ENCODE measurements around the gene KCNIP2. TPM values are rescaled to one million over a fixed set of nuclear protein-coding genes. Genes with fewer than 3 reads are reported as not detected.

KCNIP2 gene
- total and polyA plus RNA-seq, 2 of the 13 experiments (the other 11 are each of a cell fraction or from before 2014, with no cell fraction given), result 0.42 to 0.70 TPM

GRCh38 chr10:101818119-101818871 lies 25.3 kb downstream of the KCNIP2 start, which contains the start of gene OGA (continued):
- TF ChIP-seq ZNF276 (CRISPR knock-in tag; IDR thresholded peaks at IDR 0.05; ENCODE audit: low read depth) (no peak), ZMYM3 (CRISPR knock-in tag; IDR thresholded peaks at IDR 0.05) (0 out of 2 replicates have a peak, but pooled peaks have one; percentile 6), PAWR (CRISPR knock-in tag; IDR thresholded peaks at IDR 0.05; ENCODE audit: borderline replicate concordance) (no peak), ZNF704 (CRISPR knock-in tag; IDR thresholded peaks at IDR 0.05; ENCODE audit: borderline replicate concordance) (no peak), ZNF776 (CRISPR knock-in tag; IDR thresholded peaks at IDR 0.05) (no peak), ZNF296 (CRISPR knock-in tag; conservative IDR thresholded peaks at IDR 0.05) (0 out of 2 replicates have a peak, but pooled peaks have one; percentile 54), CHCHD3 (CRISPR knock-in tag; IDR thresholded peaks at IDR 0.05) (no peak), SMYD3 (CRISPR knock-in tag; IDR thresholded peaks at IDR 0.05) (0 out of 2 replicates have a peak, but pooled peaks have one; percentile 63), WIZ (CRISPR knock-in tag; IDR thresholded peaks at IDR 0.05) (no peak), ESRRA (CRISPR knock-in tag; IDR thresholded peaks at IDR 0.05; ENCODE audit: low read depth) (no peak; the same call in 1 of the 2 replicates), ZNF547 (CRISPR knock-in tag; IDR thresholded peaks at IDR 0.05) (no peak; the same call in 1 of the 2 replicates), ZMYM4 (CRISPR knock-in tag; IDR thresholded peaks at IDR 0.05) (peak; percentile 37; the same call in 1 of the 2 replicates), RBFOX2 (IDR thresholded peaks at IDR 0.05; ENCODE audit: low read depth, low read length) (peak; percentile 79), PBX3 (CRISPR knock-in tag; IDR thresholded peaks at IDR 0.05; ENCODE audit: borderline replicate concordance) (no peak), ZNF709 (CRISPR knock-in tag; IDR thresholded peaks at IDR 0.05) (peak; percentile 50; the same call in 1 of the 2 replicates), NAIF1 (CRISPR knock-in tag; IDR thresholded peaks at IDR 0.05; ENCODE audit: borderline replicate concordance) (no peak), ZNF430 (CRISPR knock-in tag; IDR thresholded peaks at IDR 0.05) (peak; percentile 32), ATM (IDR thresholded peaks at IDR 0.05; ENCODE audit: borderline replicate concordance) (no peak), ZNF775 (CRISPR knock-in tag; IDR thresholded peaks at IDR 0.05; ENCODE audit: borderline replicate concordance) (no peak), HBP1 (CRISPR knock-in tag; IDR thresholded peaks at IDR 0.05; ENCODE audit: low read depth) (no peak; the same call in 1 of the 2 replicates)
- TF ChIP-seq, protein P1, sequence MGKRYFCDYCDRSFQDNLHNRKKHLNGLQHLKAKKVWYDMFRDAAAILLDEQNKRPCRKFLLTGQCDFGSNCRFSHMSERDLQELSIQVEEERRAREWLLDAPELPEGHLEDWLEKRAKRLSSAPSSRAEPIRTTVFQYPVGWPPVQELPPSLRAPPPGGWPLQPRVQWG (CRISPR knock-in tag; IDR thresholded peaks at IDR 0.05; ENCODE audit: borderline replicate concordance, low read depth), result no peak
- TF ChIP-seq, protein P2, sequence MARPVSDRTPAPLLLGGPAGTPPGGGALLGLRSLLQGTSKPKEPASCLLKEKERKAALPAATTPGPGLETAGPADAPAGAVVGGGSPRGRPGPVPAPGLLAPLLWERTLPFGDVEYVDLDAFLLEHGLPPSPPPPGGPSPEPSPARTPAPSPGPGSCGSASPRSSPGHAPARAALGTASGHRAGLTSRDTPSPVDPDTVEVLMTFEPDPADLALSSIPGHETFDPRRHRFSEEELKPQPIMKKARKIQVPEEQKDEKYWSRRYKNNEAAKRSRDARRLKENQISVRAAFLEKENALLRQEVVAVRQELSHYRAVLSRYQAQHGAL (CRISPR knock-in tag; IDR thresholded peaks at IDR 0.05; ENCODE audit: not compliant biosample characterization), result no peak
